Activated naive CD8-positive, alpha-beta T cell treated with anti-CD3 and anti-CD28 coated beads, Interleukin-2, amount 50 U/mL, for 16 hours (primary cell): ENCODE data around the gene TUBGCP5.
"Not testable (repeated sequence)": the region's sequence is repeated elsewhere in the genome, so short reads cannot be mapped to it uniquely, and the experiment has no call there.

ENCODE experiments used
- DNase-seq: peaks from one replicate; pipeline ENCODE4 v3.0.0-alpha.2; 2020; ENCODE audit warnings: low read depth, low spot score

Gene TUBGCP5

GRCh38 chr15:23041736-23042135 lies 2.4 kb upstream of the TUBGCP5 start:
- DNase-seq, result not testable (repeated sequence)

- DNase-seq, result no peak
Measured at GRCh38 chr15:23039917-23040281, 530 bp upstream of the TUBGCP5 start.

- no peak for DNase-seq
Measured at GRCh38 chr15:23038726-23039142, 635 bp downstream of the TUBGCP5 start.

- no peak for DNase-seq
Measured at GRCh38 chr15:23035964-23036566, 3.3 kb downstream of the TUBGCP5 start.

GRCh38 chr15:23033979-23034378 lies 5.4 kb downstream of the TUBGCP5 start:
- DNase-seq, result no peak

GRCh38 chr15:23026218-23026617 lies 13.2 kb downstream of the TUBGCP5 start:
- DNase-seq, result no peak

GRCh38 chr15:23022156-23022555 lies 17.2 kb downstream of the TUBGCP5 start:
- no peak for DNase-seq

- DNase-seq, result no peak
Measured at GRCh38 chr15:23014394-23015000, 24.9 kb downstream of the TUBGCP5 start.

- no peak for DNase-seq
Measured at GRCh38 chr15:23013681-23014080, 25.7 kb downstream of the TUBGCP5 start.

GRCh38 chr15:23012616-23013015 lies 26.8 kb downstream of the TUBGCP5 start:
- not testable (repeated sequence) for DNase-seq

GRCh38 chr15:23003736-23004135 lies 35.6 kb downstream of the TUBGCP5 start:
- no peak for DNase-seq

- DNase-seq, result no peak
Measured at GRCh38 chr15:23002920-23003319, 36.4 kb downstream of the TUBGCP5 start.

GRCh38 chr15:22995795-22996194 lies 43.6 kb downstream of the TUBGCP5 start:
- no peak for DNase-seq

GRCh38 chr15:22992024-22992326 lies 47.4 kb downstream of the TUBGCP5 start:
- no peak for DNase-seq

GRCh38 chr15:22989576-22990477 lies 49.5 kb downstream of the TUBGCP5 start:
- no peak for DNase-seq

- no peak for DNase-seq
Measured at GRCh38 chr15:22988811-22989210, 50.6 kb downstream of the TUBGCP5 start.

- DNase-seq, result not testable (repeated sequence)
Measured at GRCh38 chr15:22981931-22982330, 57.4 kb downstream of the TUBGCP5 start.

GRCh38 chr15:22981051-22981840 lies 58.1 kb downstream of the TUBGCP5 start:
- no peak for DNase-seq

GRCh38 chr15:22980189-22981050 lies 58.9 kb downstream of the TUBGCP5 start, which contains the start of gene CYFIP1:
TSS of gene CYFIP1 (minus strand) at chr15:22980368. CDS start at chr15:22947285, 33,083 bp downstream.
- DNase-seq, result no peak

GRCh38 chr15:22979238-22980188 lies 59.9 kb downstream of the TUBGCP5 start:
- no peak for DNase-seq
